ENCODE measurements around the gene ACHE.

- TF ChIP-seq YY1 (IDR thresholded peaks at IDR 0.05; ENCODE audit: insufficient read depth, insufficient read length) (no peak), ZNF274 (IDR thresholded peaks at IDR 0.05; ENCODE audit: low read depth, low read length) (no peak)
Measured at GRCh38 chr7:100863406-100863950, 32.2 kb downstream of the ACHE start.

Measured in NT2/D1 (cell line).